K562 (cell line): ENCODE results near the gene TULP4. TPM values are rescaled to one million over a fixed set of nuclear protein-coding genes. Genes with fewer than 3 reads are reported as not detected.

Experiments used
- ATAC-seq: fragments of 200-7000 bp; cut with Tn5 transposase; 3 replicates; pipeline ENCODE4 v1.9.1; 2020; ENCODE audit warnings: moderate library complexity
- Bru-seq: library from RNA; stranded (reverse); fragments of 400-500 nt; gene quantifications from one replicate; lab custom pipeline; 2021; lab: Mats Ljungman, UMichigan
- BruChase-seq, 2 experiments: library from RNA; stranded (reverse); fragments of 400-500 nt; gene quantifications; one replicate each; lab custom pipeline; 2021; lab: Mats Ljungman, UMichigan
- BruUV-seq: library from RNA; stranded (reverse); fragments of 400-500 nt; replicated peaks from 2 replicates; lab custom pipeline; 2021; lab: Mats Ljungman, UMichigan
- CTCF ChIA-PET: fragments of 300-600 bp; formaldehyde crosslinking; extraction: SDS; loops from one replicate; lab custom pipeline; 2021; ENCODE audit warnings: low intra/inter-chr PET ratio; lab: Yijun Ruan, JAX
- POLR2A ChIA-PET: fragments of 300-600, 350-650 bp; sonication (Branson Sonifier 250); formaldehyde crosslinking; extraction: SDS; loops from one replicate; lab custom pipeline; 2021; ENCODE audit warnings: antibody characterized with exemption, inconsistent platforms; lab: Yijun Ruan, JAX
- DNase-seq, 4 experiments: peaks; one replicate each; pipeline versions ENCODE4 v3.0.0 to v3.0.0-alpha.2; 2011 to 2018; ENCODE audit warnings: low spot score in 3 of 4, mixed read lengths in 3 of 4; ENCODE audit errors: extremely low read depth in 1 of 4
- FAIRE-seq: peaks from 2 replicates; lab custom pipeline; 2011; peaks lifted over from hg19 to GRCh38; lab: Jason Lieb, UNC
- H2AFZ ChIP-seq: 2 replicates; pipeline ENCODE4 v1.6.0; 2011; ENCODE audit warnings: low read depth, low read length, control low read depth, inconsistent platforms
- H3K27ac ChIP-seq: fragments of 200-600 bp; 3 replicates; pipeline ENCODE4 v1.8.0; 2011; ENCODE audit warnings: low read depth, mild to moderate bottlenecking, control low read depth, inconsistent platforms, low read length, moderate library complexity, mixed read lengths; ENCODE audit errors: extremely low read depth
- H3K27me3 ChIP-seq, 2 experiments: fragments of 300-600 bp in 1 of 2; 2 replicates in 1 of 2; 3 replicates in 1 of 2; pipeline versions ENCODE4 v1.6.0 to v1.8.0; 2011; ENCODE audit warnings: inconsistent platforms in 2 of 2, low read length in 2 of 2, mild to moderate bottlenecking in 1 of 2, mixed read lengths in 1 of 2, moderate library complexity in 1 of 2; ENCODE audit not compliant: control insufficient read depth in 2 of 2, insufficient read depth in 2 of 2
- H3K36me3 ChIP-seq: fragments of 300-600 bp; 3 replicates; pipeline ENCODE4 v1.8.0; 2011; ENCODE audit warnings: mild to moderate bottlenecking, low read length, inconsistent platforms; ENCODE audit not compliant: control insufficient read depth, insufficient read depth
- H3K4me1 ChIP-seq, 2 experiments: fragments of 200-600 bp in 1 of 2; replicated peaks in 1 of 2; 2 replicates in 1 of 2; 3 replicates in 1 of 2; pipeline versions ENCODE4 v1.5.1 to v1.8.0; 2011; ENCODE audit warnings: inconsistent platforms in 2 of 2, low read length in 2 of 2, mild to moderate bottlenecking in 1 of 2, mixed read lengths in 1 of 2, moderate library complexity in 1 of 2; ENCODE audit not compliant: control insufficient read depth in 2 of 2, insufficient read depth in 2 of 2
- H3K4me2 ChIP-seq: 2 replicates; pipeline ENCODE4 v1.6.1; 2011; ENCODE audit warnings: low read length, control low read depth, inconsistent platforms, mixed read lengths; ENCODE audit not compliant: insufficient read depth
- H3K4me3 ChIP-seq: fragments of 200-600 bp; sonication (generic), shearing (Covaris generic); 2 replicates; pipeline ENCODE4 v1.5.1; 2016; ENCODE audit warnings: control low read depth, inconsistent platforms
- H3K79me2 ChIP-seq: fragments of 200-600 bp; 3 replicates; pipeline ENCODE4 v1.8.0; 2011; ENCODE audit warnings: low read length, inconsistent platforms; ENCODE audit not compliant: control insufficient read depth, insufficient read depth
- H3K9ac ChIP-seq, 2 experiments: 2 replicates each; pipeline versions ENCODE4 v1.6.0 to v1.6.1; 2011; ENCODE audit warnings: low read depth in 2 of 2, low read length in 2 of 2, control low read depth in 1 of 2, inconsistent platforms in 1 of 2, mild to moderate bottlenecking in 1 of 2, mixed read lengths in 1 of 2; ENCODE audit not compliant: insufficient read depth in 1 of 2
- H3K9me1 ChIP-seq: one replicate; pipeline ENCODE4 v1.6.0; 2011; ENCODE audit warnings: inconsistent platforms, mild to moderate bottlenecking, low read length, moderate library complexity; ENCODE audit not compliant: control insufficient read depth, insufficient read depth
- H3K9me3 ChIP-seq: replicated peaks from 2 replicates; pipeline ENCODE4 v1.5.1; 2011; ENCODE audit warnings: low read depth, low read length, inconsistent platforms; ENCODE audit not compliant: control insufficient read depth, insufficient read depth
- H4K20me1 ChIP-seq: replicated peaks from 2 replicates; pipeline ENCODE4 v1.6.1; 2011; ENCODE audit warnings: low read length, inconsistent platforms, mixed read lengths; ENCODE audit not compliant: control insufficient read depth, insufficient read depth
- BHLHE40 ChIP-seq: IDR thresholded peaks from 2 replicates; pipeline ENCODE4 v1.6.1; 2011; ENCODE audit warnings: low read length, improper control_type of control experiment
- FUS ChIP-seq: fragments of 200-400 bp; formaldehyde crosslinking; optimal IDR thresholded peaks from 2 replicates; pipeline ENCODE3; 2017; ENCODE audit warnings: low read depth, low read length
- GATAD2B ChIP-seq: fragments of 450-650 bp; IDR thresholded peaks from 2 replicates; pipeline ENCODE4 v1.6.1; 2017; ENCODE audit warnings: mild to moderate bottlenecking, borderline replicate concordance
- HDAC2 ChIP-seq: fragments of 450-650 bp; IDR thresholded peaks from 2 replicates; pipeline ENCODE4 v1.6.1; 2016; ENCODE audit warnings: mild to moderate bottlenecking
- PBX2 ChIP-seq, 2 experiments: IDR thresholded peaks in 1 of 2; conservative IDR thresholded peaks in 1 of 2; 2 replicates each; pipeline ENCODE4 v1.6.1; 2016; ENCODE audit warnings: low read depth in 2 of 2, mild to moderate bottlenecking in 1 of 2, missing compliant biosample characterization in 1 of 2, missing genetic modification characterization in 1 of 2, moderate library complexity in 1 of 2
- POU5F1 ChIP-seq: fragments of 150-350 bp; IDR thresholded peaks from 2 replicates; pipeline ENCODE4 v1.6.1; 2014; ENCODE audit warnings: borderline replicate concordance, low read length, low read depth, mild to moderate bottlenecking; ENCODE audit not compliant: partially characterized antibody
- RHOXF2B ChIP-seq: fragments of 250-450 bp; sonication (Bioruptor Pico); conservative IDR thresholded peaks from 2 replicates; pipeline ENCODE4 v1.5.1; 2021
- ZBTB33 ChIP-seq: sonication (generic); formaldehyde crosslinking; IDR thresholded peaks from 2 replicates; pipeline ENCODE4 v1.8.1; 2023; ENCODE audit warnings: mild to moderate bottlenecking, missing genetic modification reagents
- WGBS: fragments of 100-300 bp; shearing (Covaris generic); methylation state at CpG from one replicate; pipeline ENCODE4 v1.1.6; 2016; ENCODE audit warnings: low coverage, mixed read lengths; ENCODE audit not compliant: insufficient coverage; ENCODE audit errors: missing lambda C conversion rate; 5-methylcytosine and 5-hydroxymethylcytosine counted together
- in situ Hi-C: fragments of 300-500 bp; cut with MboI; formaldehyde crosslinking; loops from 4 replicates; pipeline ENCODE4 v1.15.0; 2018; ENCODE audit warnings: inconsistent platforms, mixed read lengths
- intact Hi-C: fragments of 100-400 bp; cut with micrococcal nuclease; formaldehyde crosslinking; loops from 2 replicates; pipeline ENCODE4 v1.14.2; 2022
- long read RNA-seq, 3 experiments: library from polyadenylated mRNA in 2 of 3; library from RNA in 1 of 3; unstranded in 2 of 3; stranded (forward) in 1 of 3; transcript quantifications; one replicate each; pipeline ENCODE4 v2.0.0, GENCODE V29; 2019 to 2022
- polyA minus RNA-seq, 3 experiments: library from RNA; depleted of rRNA, polyadenylated mRNA; stranded (reverse); fragments of >200 nt; gene quantifications; 2 replicates each; pipeline ENCODE4 v1.2.3, GENCODE V29; 2011
- polyA plus RNA-seq, 8 experiments: library from polyadenylated mRNA; depleted of rRNA in 4 of 8; stranded (reverse) in 5 of 8; unstranded in 3 of 8; fragments of >200 nt; fragmentation: Nextera tagmentation in 2 of 8; fragmentation: Illumina TruSeq in 1 of 8; extraction: Ambion mirVana in 2 of 8; extraction: Trizol in 1 of 8; gene quantifications; 2 replicates each; pipeline versions ENCODE4 v1.2.1 to v1.2.3, GENCODE V29; 2011 to 2014; ENCODE audit warnings: inconsistent platforms in 1 of 8, missing spikeins in 1 of 8
- total RNA-seq, 7 experiments: library from RNA; depleted of rRNA in 6 of 7; stranded (reverse); fragments of >200 nt in 6 of 7; fragmentation: Illumina TruSeq in 2 of 7; extraction: Trizol in 2 of 7; gene quantifications; 2 replicates each; pipeline versions ENCODE4 v1.2.1 to v1.2.3, GENCODE V29; 2011 to 2021; ENCODE audit warnings: low replicate concordance in 1 of 7

The TULP4 gene
- total RNA-seq (2011; cell fraction: chromatin; rRNA removed; ENCODE audit: low replicate concordance) = 55.8 and 138 TPM in 2 replicates
- 31.7 and 40.0 TPM in 2 replicates for total RNA-seq (2011; cell fraction: nucleolus; rRNA removed)
- 43.3 and 43.6 TPM in 2 replicates for total RNA-seq (2011; cell fraction: nucleoplasm; rRNA removed)
- total RNA-seq (2014; rRNA removed) (33.3 and 33.8 TPM in 2 replicates), total RNA-seq (2014; rRNA removed; fragmentation: Illumina TruSeq; extraction: Trizol) (50.4 and 52.4 TPM in 2 replicates), total RNA-seq (2015; rRNA removed; fragmentation: Illumina TruSeq; extraction: Trizol) (43.7 and 48.8 TPM in 2 replicates), total RNA-seq (2021) (42.5 and 46.9 TPM in 2 replicates), polyA plus RNA-seq (2011; rRNA removed) (8.7 and 9.4 TPM in 2 replicates), polyA plus RNA-seq (2014; fragmentation: Illumina TruSeq; extraction: Trizol) (8.0 and 8.4 TPM in 2 replicates), polyA plus RNA-seq (2014; fragmentation: Nextera tagmentation; extraction: Ambion mirVana) (1 to 10 TPM; 1.2 to 4.2 TPM), polyA plus RNA-seq (2014; rRNA removed) (7.4 and 11.0 TPM in 2 replicates), polyA minus RNA-seq (2011; rRNA and poly(A)+ RNA removed) (95.3 and 111 TPM in 2 replicates), Bru-seq, nascent RNA (percentile 69 among the genes with signal in this experiment), BruChase-seq, experiment 1, labeled RNA remaining after a 2-hour chase (percentile 77 among the genes with signal in this experiment), BruChase-seq, experiment 2, labeled RNA remaining after a 6-hour chase (percentile 79 among the genes with signal in this experiment)
- 6.3 and 7.4 TPM in 2 replicates for polyA plus RNA-seq (2011; cell fraction: cytosol; rRNA removed)
- 9.1 and 13.4 TPM in 2 replicates for polyA plus RNA-seq (2011; cell fraction: nucleus; rRNA removed)
- polyA plus RNA-seq (2012) = 5.3 and 6.3 TPM in 2 replicates
- polyA minus RNA-seq (2011; cell fraction: cytosol; rRNA and poly(A)+ RNA removed) = 43.8 and 48.1 TPM in 2 replicates
- polyA minus RNA-seq (2011; cell fraction: nucleus; rRNA and poly(A)+ RNA removed) = 31.8 and 41.5 TPM in 2 replicates
- long read RNA-seq, experiment 1, partial matches to known transcripts = 4 of 20 reads
- long read RNA-seq, experiment 1, other reads (novel, unspliced or antisense) = 16 of 20 reads
- long read RNA-seq, experiment 2, partial matches to known transcripts = 1 of 2 reads
- long read RNA-seq, experiment 2, other reads (novel, unspliced or antisense) = 1 of 2 reads
- long read RNA-seq, experiment 3, partial matches to known transcripts = 0 of 12 reads
- long read RNA-seq, experiment 3, other reads (novel, unspliced or antisense) = 11 of 12 reads

GRCh38 chr6:158312165-158312564, at the start of gene TULP4:
TULP4 (plus strand) TSS chr6:158312465; CDS start chr6:158314017, 1,552 bp downstream.
- intact Hi-C loops (no loop called here), in situ Hi-C loops (no loop called here)
- Histone ChIP-seq H3K36me3 (peaks cover 14% of the 10 kb centered on the region; the same call in 1 of the 3 replicates), H3K9me3 (no peaks in the 10 kb centered on the region), H3K27me3 (no peaks in the 10 kb centered on the region), H4K20me1 (no peaks in the 10 kb centered on the region), H3K9me1 (no peaks in the 10 kb centered on the region), H3K4me1 (no peaks in the 10 kb centered on the region), H3K4me3 (no peak within 1 kb of the TSS), H3K4me2 (no peak within 1 kb of the TSS), H3K27ac (no peak within 1 kb of the TSS), H2AFZ (no peak within 1 kb of the TSS), H3K9ac (no peak within 1 kb of the TSS), H3K79me2 (no peaks in the 10 kb centered on the region)
- WGBS = 70% methylated on average over 6 of the region's 6 CpGs
- BruUV-seq = no TSS peak
- TF ChIP-seq GATAD2B = no peak
- no peak for TF ChIP-seq FUS
- no peak for TF ChIP-seq POU5F1
- no peak for TF ChIP-seq ZBTB33 (CRISPR knock-in tag)
- no peak for TF ChIP-seq PBX2 (CRISPR knock-in tag; IDR thresholded peaks at IDR 0.05; ENCODE audit: low read depth)
- no peak for TF ChIP-seq PBX2 (tag; conservative IDR thresholded peaks at IDR 0.05; ENCODE audit: low read depth)
- no peak for TF ChIP-seq HDAC2
- no peak for TF ChIP-seq RHOXF2B (CRISPR knock-in tag)
- no peak for TF ChIP-seq BHLHE40
- no peak for DNase-seq
- no peak for FAIRE-seq
- no peak for ATAC-seq
- ChIA-PET POLR2A (no interaction called here), CTCF (no interaction called here)
